Dedifferentiated amniotic fluid mesenchymal stem cell (primary cell): ENCODE results near the gene AGR3.

ENCODE experiments used
- DNase-seq: peaks from one replicate; pipeline ENCODE4 v3.0.0-alpha.2; 2016; ENCODE audit errors: extremely low spot score

The AGR3 gene

GRCh38 chr7:16838386-16838785 is 43.4 kb downstream of the AGR3 start:
- no peak for DNase-seq

- no peak for DNase-seq
Observed at GRCh38 chr7:16836481-16836880, 45.3 kb downstream of the AGR3 start.

DNA sequence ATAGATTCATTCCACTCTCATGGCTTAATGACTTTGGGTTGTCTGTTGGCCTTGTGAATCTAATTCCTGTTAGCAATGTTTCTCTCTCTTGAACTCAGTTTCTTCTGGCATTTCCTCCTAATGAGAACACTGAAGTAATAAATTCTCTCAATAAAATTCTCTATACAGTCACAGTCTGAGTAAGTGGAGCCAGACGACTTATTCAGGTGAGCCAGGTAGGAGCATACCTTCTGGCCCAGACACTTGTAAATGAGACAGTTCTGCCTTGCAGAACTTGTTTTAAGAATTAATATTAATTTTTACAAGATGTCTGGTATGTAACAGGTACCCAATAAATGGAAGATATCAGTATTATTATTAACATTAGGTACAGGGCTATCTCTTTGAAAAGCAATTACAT is 48.4 kb downstream of the AGR3 start:
- no peak for DNase-seq

GRCh38 chr7:16826060-16826459 is 55.7 kb downstream of the AGR3 start:
- no peak for DNase-seq

DNA sequence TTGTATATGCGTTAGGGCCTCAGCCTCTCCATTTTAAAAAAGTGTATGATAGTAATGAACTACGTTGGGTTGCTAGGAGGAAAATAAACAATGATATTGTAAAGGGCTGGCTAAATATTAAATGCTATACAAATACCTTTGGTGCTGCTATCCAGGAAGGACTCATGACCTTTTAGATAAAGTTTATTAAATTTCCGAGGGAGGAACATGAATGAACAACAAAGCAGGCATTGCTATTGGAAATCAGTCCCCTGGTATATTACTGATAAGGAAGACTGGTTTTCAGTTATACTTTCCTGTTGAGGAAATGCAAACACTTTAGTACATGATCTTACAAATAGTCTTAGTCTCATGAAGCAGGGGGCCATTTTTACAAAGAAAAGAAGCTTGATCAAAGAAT is 59.8 kb downstream of the AGR3 start:
- no peak for DNase-seq

GRCh38 chr7:16818732-16819131 is 63.1 kb downstream of the AGR3 start:
- no peak for DNase-seq

GRCh38 chr7:16817536-16817935 is 64.2 kb downstream of the AGR3 start:
- peak; percentile 37 for DNase-seq

- no peak for DNase-seq
Observed at GRCh38 chr7:16816824-16817223, 65.0 kb downstream of the AGR3 start.

GRCh38 chr7:16815001-16815400 is 66.8 kb downstream of the AGR3 start:
- DNase-seq, result no peak

- no peak for DNase-seq
Observed at GRCh38 chr7:16813232-16813616, 68.6 kb downstream of the AGR3 start.

GRCh38 chr7:16812542-16813231 is 69.1 kb downstream of the AGR3 start:
- no peak for DNase-seq

DNA sequence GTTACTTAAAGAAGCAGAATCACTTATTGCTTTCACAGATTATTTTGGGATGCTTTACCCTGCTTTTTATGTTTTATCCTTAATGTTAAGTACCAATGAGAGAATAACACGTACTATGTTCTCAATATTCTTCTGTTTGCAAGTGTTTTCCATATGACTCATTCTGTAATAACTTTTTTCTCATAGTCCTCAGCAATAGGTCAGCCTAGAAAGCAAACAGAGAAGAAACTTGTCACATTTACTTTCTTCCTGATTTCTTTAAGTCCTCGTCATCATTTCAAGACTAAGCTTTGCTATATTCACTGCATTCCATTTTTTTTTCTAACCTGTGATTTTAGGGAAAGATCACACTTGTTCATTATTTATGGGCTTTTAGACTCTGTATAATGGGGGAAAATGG is 70.2 kb downstream of the AGR3 start:
- DNase-seq, result peak; percentile 48

GRCh38 chr7:16810573-16810972 is 71.2 kb downstream of the AGR3 start:
- no peak for DNase-seq

DNA sequence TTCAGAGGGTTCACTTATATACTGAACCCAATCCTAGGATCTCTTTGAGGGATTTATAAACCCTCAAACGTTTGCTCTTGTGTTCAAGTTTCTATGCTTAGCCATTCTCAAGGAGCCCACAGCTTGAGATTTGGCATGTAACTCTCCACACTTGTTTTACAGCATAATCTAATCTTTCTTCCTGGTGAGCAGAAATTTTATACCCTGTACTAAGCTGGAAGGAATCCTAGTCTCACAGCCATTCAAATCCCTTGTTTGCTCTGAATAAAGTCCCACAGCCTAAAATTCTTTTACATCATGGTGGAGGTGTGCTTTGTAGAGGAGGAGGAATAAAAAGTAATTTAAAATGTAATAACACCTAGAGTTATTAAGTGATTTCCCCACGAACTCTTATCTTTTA is 71.7 kb downstream of the AGR3 start:
- no peak for DNase-seq
